Testis (tissue), 3 donors: Measurements from ENCODE around the gene RETREG3. TPM values are rescaled to one million over a fixed set of nuclear protein-coding genes. Genes with fewer than 3 reads are reported as not detected.
A peak's percentile ranks its signal among the peaks of the same experiment; 100 is the strongest.
"Not testable (repeated sequence)": the region's sequence is repeated elsewhere in the genome, so short reads cannot be mapped to it uniquely, and the experiment has no call there.

Experiments
- DNase-seq: peaks from one replicate; pipeline ENCODE4 v3.0.0-alpha.2; 2019
- H3K27ac ChIP-seq, 2 donors: fragments of 200-600 bp; sonication (generic); one replicate each; pipeline ENCODE4 v1.5.1; 2019
- H3K27me3 ChIP-seq: fragments of 200-600 bp; sonication (generic); one replicate; pipeline ENCODE4 v1.5.1; 2019
- H3K36me3 ChIP-seq: fragments of 200-600 bp; sonication (generic); one replicate; pipeline ENCODE4 v1.5.1; 2017; ENCODE audit warnings: low read depth; ENCODE audit errors: missing control alignments
- H3K4me1 ChIP-seq: fragments of 200-600 bp; sonication (generic); one replicate; pipeline ENCODE4 v1.5.1; 2019
- H3K4me3 ChIP-seq, 2 donors: fragments of 200-600 bp; sonication (generic); one replicate each; pipeline ENCODE4 v1.5.1; 2017 to 2019
- H3K9me3 ChIP-seq: fragments of 200-600 bp; sonication (generic); one replicate; pipeline ENCODE4 v1.5.1; 2017
- CTCF ChIP-seq, 3 experiments: fragments of 450-650 bp in 2 of 3; fragments of 200-600 bp in 1 of 3; sonication (generic) in 1 of 3; IDR thresholded peaks; one replicate each; pipeline ENCODE4 v1.5.1; 2016 to 2019; ENCODE audit warnings: antibody characterized with exemption in 3 of 3, mild to moderate bottlenecking in 2 of 3, moderate library complexity in 1 of 3
- POLR2A ChIP-seq: fragments of 450-650 bp; IDR thresholded peaks from one replicate; pipeline ENCODE4 v1.6.1; 2017; ENCODE audit warnings: antibody characterized with exemption, mild to moderate bottlenecking, moderate library complexity
- WGBS, 2 donors: methylation state at CpG; one replicate each; pipeline ENCODE4 v1.1.5; 2018; 5-methylcytosine and 5-hydroxymethylcytosine counted together
- intact Hi-C: fragments of 100-400 bp; cut with DNase I; formaldehyde crosslinking; loops from one replicate; pipeline ENCODE4 v1.15.1; 2023; ENCODE audit warnings: low total_unique reads
- polyA plus RNA-seq: library from polyadenylated mRNA; stranded (reverse); fragments of 350-450 nt; fragmentation: Illumina TruSeq; extraction: RNeasy Lipid Tissue Mini Kit (QIAGEN cat#74804); gene quantifications from one replicate; pipeline ENCODE4 v1.2.3, GENCODE V29; 2014; ENCODE audit warnings: low read depth, low replicate concordance; ENCODE audit not compliant: insufficient read depth
- total RNA-seq, 2 donors: library from RNA; depleted of rRNA; stranded (reverse); fragments of >200 nt; gene quantifications; one replicate each; pipeline ENCODE4 v1.2.3, GENCODE V29; 2016

The RETREG3 gene
- total and polyA plus RNA-seq, 3 donors from 2014 or later, result 62.3 to 154 (median 140) TPM

- 91% methylated on average over 3 of the region's 3 CpGs for WGBS, 2 donors
- no peaks in the 10 kb centered on the region for H3K9me3 ChIP-seq
- intact Hi-C loops, result no loop called here
- H3K4me1 ChIP-seq, result peaks cover 20% of the 10 kb centered on the region
- no peak for TF ChIP-seq POLR2A
- TF ChIP-seq CTCF (IDR thresholded peaks at IDR 0.05), result no peak
- no peak overlapping the region for H3K27ac ChIP-seq
- no peaks in the 10 kb centered on the region for H3K36me3 ChIP-seq
- DNase-seq, result no peak
- H3K4me3 ChIP-seq, result no peak overlapping the region
- no peaks in the 10 kb centered on the region for H3K27me3 ChIP-seq
Observed at GRCh38 chr17:42560246-42560645, 48.9 kb downstream of the RETREG3 start.

- intact Hi-C loops, result no loop called here
- no peaks in the 10 kb centered on the region for H3K36me3 ChIP-seq
- DNase-seq, result no peak
- 84 to 87% methylated on average over 6 of the region's 6 CpGs for WGBS, 2 donors
- H3K9me3 ChIP-seq, result no peaks in the 10 kb centered on the region
- no peak overlapping the region for H3K27ac ChIP-seq
- TF ChIP-seq CTCF (IDR thresholded peaks at IDR 0.05), result no peak
- TF ChIP-seq POLR2A, result no peak
- H3K4me3 ChIP-seq, result no peak overlapping the region
- no peaks in the 10 kb centered on the region for H3K27me3 ChIP-seq
- peaks cover 21% of the 10 kb centered on the region for H3K4me1 ChIP-seq
Observed at GRCh38 chr17:42559075-42559474, 50.1 kb downstream of the RETREG3 start.

- peaks cover 18% of the 10 kb centered on the region for H3K4me1 ChIP-seq
- H3K36me3 ChIP-seq, DNase-seq, H3K4me3 ChIP-seq, H3K27me3 ChIP-seq, H3K27ac ChIP-seq, intact Hi-C loops, H3K9me3 ChIP-seq: not testable (repeated sequence)
- WGBS, 2 donors, result 49% methylated on average over 5 of the region's 5 CpGs
Observed at GRCh38 chr17:42555961-42556617, 53.1 kb downstream of the RETREG3 start.

GRCh38 chr17:42555122-42555622 lies 54.0 kb downstream of the RETREG3 start:
- Histone ChIP-seq H3K36me3 (no peaks in the 10 kb centered on the region), H3K27me3 (no peaks in the 10 kb centered on the region), H3K4me1 (peaks cover 18% of the 10 kb centered on the region), H3K4me3 (peak overlapping the region; percentile 81 to 83), H3K27ac (peak overlapping the region; percentile 79 to 86), H3K9me3 (no peaks in the 10 kb centered on the region)
- intact Hi-C loops, result no loop called here
- WGBS, 2 donors, result 20 to 25% methylated on average over 4 of the region's 4 CpGs
- TF ChIP-seq POLR2A (no peak), CTCF (IDR thresholded peaks at IDR 0.05) (no peak)
- DNase-seq, result no peak

- TF ChIP-seq POLR2A, result no peak
- TF ChIP-seq CTCF (IDR thresholded peaks at IDR 0.05), result no peak
Observed at GRCh38 chr17:42554250-42555121, 54.7 kb downstream of the RETREG3 start.

More at GRCh38 chr17:42554250-42555121, 54.7 kb downstream of the RETREG3 start:
- peak; percentile 92 for DNase-seq
- H3K27ac ChIP-seq, result peak overlapping the region; percentile 79 to 86
- WGBS, 2 donors, result 0% methylated on average over 10 to 81 of the region's 82 CpGs
- peaks cover 18% of the 10 kb centered on the region for H3K4me1 ChIP-seq
- H3K9me3 ChIP-seq, result no peaks in the 10 kb centered on the region
- peak overlapping the region; percentile 81 to 83 for H3K4me3 ChIP-seq
- intact Hi-C loops, result no loop called here
- no peaks in the 10 kb centered on the region for H3K36me3 ChIP-seq
- no peaks in the 10 kb centered on the region for H3K27me3 ChIP-seq
